Breast epithelium (tissue), 3 donors: Measurements from ENCODE around the gene CLMN.

Experiments
- POLR2A ChIP-seq: fragments of 450-650 bp; IDR thresholded peaks from one replicate; pipeline ENCODE4 v1.6.1; 2016; ENCODE audit warnings: antibody characterized with exemption, mild to moderate bottlenecking, moderate library complexity
- TF ChIP-seq, protein P1 (sequence below), 3 donors: fragments of 450-650 bp; IDR thresholded peaks; one replicate each; pipeline ENCODE4 v1.5.1; 2016 to 2017; ENCODE audit warnings: antibody characterized with exemption in 3 of 3, mild to moderate bottlenecking in 3 of 3, moderate library complexity in 3 of 3

GRCh38 chr14:95310635-95311380 is 8.9 kb downstream of the CLMN start:
- TF ChIP-seq, protein P1, sequence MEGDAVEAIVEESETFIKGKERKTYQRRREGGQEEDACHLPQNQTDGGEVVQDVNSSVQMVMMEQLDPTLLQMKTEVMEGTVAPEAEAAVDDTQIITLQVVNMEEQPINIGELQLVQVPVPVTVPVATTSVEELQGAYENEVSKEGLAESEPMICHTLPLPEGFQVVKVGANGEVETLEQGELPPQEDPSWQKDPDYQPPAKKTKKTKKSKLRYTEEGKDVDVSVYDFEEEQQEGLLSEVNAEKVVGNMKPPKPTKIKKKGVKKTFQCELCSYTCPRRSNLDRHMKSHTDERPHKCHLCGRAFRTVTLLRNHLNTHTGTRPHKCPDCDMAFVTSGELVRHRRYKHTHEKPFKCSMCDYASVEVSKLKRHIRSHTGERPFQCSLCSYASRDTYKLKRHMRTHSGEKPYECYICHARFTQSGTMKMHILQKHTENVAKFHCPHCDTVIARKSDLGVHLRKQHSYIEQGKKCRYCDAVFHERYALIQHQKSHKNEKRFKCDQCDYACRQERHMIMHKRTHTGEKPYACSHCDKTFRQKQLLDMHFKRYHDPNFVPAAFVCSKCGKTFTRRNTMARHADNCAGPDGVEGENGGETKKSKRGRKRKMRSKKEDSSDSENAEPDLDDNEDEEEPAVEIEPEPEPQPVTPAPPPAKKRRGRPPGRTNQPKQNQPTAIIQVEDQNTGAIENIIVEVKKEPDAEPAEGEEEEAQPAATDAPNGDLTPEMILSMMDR (IDR thresholded peaks at IDR 0.05) = no peak
- TF ChIP-seq POLR2A = no peak
